RWPE2 (cell line): Measurements from ENCODE around the gene DECR2.
A peak's percentile ranks its signal among the peaks of the same experiment; 100 is the strongest.

Experiments
- ATAC-seq: fragments of 200-7000 bp; cut with Tn5 transposase; 3 replicates; pipeline ENCODE4 v1.9.1; 2021; ENCODE audit warnings: low read depth
- DNase-seq: peaks from one replicate; pipeline ENCODE4 v3.0.0-alpha.2; 2020; ENCODE audit warnings: low spot score
- H3K27ac ChIP-seq: fragments of 450-650 bp; 2 replicates; pipeline ENCODE4 v1.5.1; 2017; ENCODE audit warnings: mild to moderate bottlenecking; ENCODE audit not compliant: poor library complexity, severe bottlenecking
- H3K27me3 ChIP-seq: fragments of 250-450 bp; sonication (Bioruptor Pico); 2 replicates; pipeline ENCODE4 v1.5.1; 2021; ENCODE audit warnings: mild to moderate bottlenecking, moderate library complexity; ENCODE audit not compliant: insufficient read depth, poor library complexity, severe bottlenecking
- H3K36me3 ChIP-seq: fragments of 250-450 bp; sonication (Bioruptor Pico); 2 replicates; pipeline ENCODE4 v1.5.1; 2020; ENCODE audit warnings: low read depth, mild to moderate bottlenecking, moderate library complexity
- H3K4me1 ChIP-seq: fragments of 250-450 bp; sonication (Bioruptor Pico); 2 replicates; pipeline ENCODE4 v1.5.1; 2021; ENCODE audit warnings: mild to moderate bottlenecking, moderate library complexity; ENCODE audit not compliant: insufficient read depth, poor library complexity, severe bottlenecking
- H3K4me3 ChIP-seq: fragments of 250-450 bp; sonication (Bioruptor Pico); 2 replicates; pipeline ENCODE4 v1.5.1; 2021; ENCODE audit warnings: mild to moderate bottlenecking, moderate library complexity; ENCODE audit not compliant: severe bottlenecking
- H3K9me3 ChIP-seq: fragments of 250-450 bp; sonication (Bioruptor Pico); 2 replicates; pipeline ENCODE4 v1.5.1; 2021; ENCODE audit warnings: mild to moderate bottlenecking, moderate library complexity; ENCODE audit not compliant: severe bottlenecking
- CTCF ChIP-seq: fragments of 450-650 bp; IDR thresholded peaks from one replicate; pipeline ENCODE4 v1.5.1; 2017; ENCODE audit warnings: mild to moderate bottlenecking, moderate library complexity; ENCODE audit not compliant: poor library complexity, severe bottlenecking

The DECR2 gene

GRCh38 chr16:373848-374615 lies 27.7 kb upstream of the DECR2 start:
- ATAC-seq (no peak), DNase-seq (peak; percentile 61)

GRCh38 chr16:374616-374926 lies 27.1 kb upstream of the DECR2 start:
- Histone ChIP-seq H3K27me3 (no peaks in the 10 kb centered on the region), H3K4me3 (no peak overlapping the region), H3K4me1 (peaks cover 2% of the 10 kb centered on the region), H3K27ac (no peak overlapping the region), H3K9me3 (no peaks in the 10 kb centered on the region), H3K36me3 (peaks cover 9% of the 10 kb centered on the region; the same call in 1 of the 2 replicates)
- DNase-seq = no peak
- no peak for TF ChIP-seq CTCF
- ATAC-seq = no peak

More at GRCh38 chr16:373848-374615, 27.7 kb upstream of the DECR2 start:
- Histone ChIP-seq H3K27me3 (no peaks in the 10 kb centered on the region), H3K4me1 (peaks cover 2% of the 10 kb centered on the region), H3K27ac (no peak overlapping the region), H3K9me3 (no peaks in the 10 kb centered on the region), H3K4me3 (no peak overlapping the region), H3K36me3 (peaks cover 11% of the 10 kb centered on the region)
- TF ChIP-seq CTCF = no peak

GRCh38 chr16:375212-375611 lies 26.5 kb upstream of the DECR2 start:
- H3K27me3 ChIP-seq = no peaks in the 10 kb centered on the region
- no peaks in the 10 kb centered on the region for H3K9me3 ChIP-seq
- no peak for TF ChIP-seq CTCF
- peaks cover 9% of the 10 kb centered on the region; the same call in 1 of the 2 replicates for H3K36me3 ChIP-seq
- ATAC-seq (no peak), DNase-seq (no peak)
- H3K4me3 ChIP-seq = no peak overlapping the region
- peaks cover 2% of the 10 kb centered on the region for H3K4me1 ChIP-seq
- no peak overlapping the region for H3K27ac ChIP-seq

GRCh38 chr16:375927-376816 lies 25.5 kb upstream of the DECR2 start:
- DNase-seq (peak; percentile 65), ATAC-seq (no peak)
- H3K27ac ChIP-seq = no peak overlapping the region
- no peak for TF ChIP-seq CTCF
- peaks cover 9% of the 10 kb centered on the region; the same call in 1 of the 2 replicates for H3K36me3 ChIP-seq
- no peak overlapping the region for H3K4me3 ChIP-seq
- no peaks in the 10 kb centered on the region for H3K4me1 ChIP-seq
- H3K9me3 ChIP-seq = no peaks in the 10 kb centered on the region
- no peaks in the 10 kb centered on the region for H3K27me3 ChIP-seq
